Vagina (tissue), 2 donors: ENCODE results near the gene F12. TPM values are rescaled to one million over a fixed set of nuclear protein-coding genes. Genes with fewer than 3 reads are reported as not detected.

Experiments used
- DNase-seq, 2 donors: peaks; one replicate each; pipeline ENCODE4 v3.0.0-alpha.2; 2017; ENCODE audit errors: extremely low spot score in 2 of 2
- H3K27ac ChIP-seq: fragments of 200-600 bp; sonication (generic); one replicate; pipeline ENCODE4 v1.5.1; 2019
- H3K27me3 ChIP-seq: fragments of 200-600 bp; sonication (generic); one replicate; pipeline ENCODE4 v1.5.1; 2019
- H3K36me3 ChIP-seq, 2 donors: fragments of 200-600 bp; sonication (generic); one replicate each; pipeline ENCODE4 v1.5.1; 2017 to 2019
- H3K4me1 ChIP-seq: fragments of 200-600 bp; sonication (generic); one replicate; pipeline ENCODE4 v1.5.1; 2019
- H3K4me3 ChIP-seq, 2 donors: fragments of 200-600 bp; sonication (generic); 1 replicate in 1 of 2; 2 replicates in 1 of 2; pipeline ENCODE4 v1.5.1; 2016 to 2019
- H3K9me3 ChIP-seq: fragments of 200-600 bp; sonication (generic); one replicate; pipeline ENCODE4 v1.5.1; 2019
- POLR2A ChIP-seq, 2 donors: fragments of 450-650 bp; IDR thresholded peaks; one replicate each; pipeline ENCODE4 v1.6.1; 2017; ENCODE audit warnings: antibody characterized with exemption in 2 of 2, mild to moderate bottlenecking in 2 of 2, moderate library complexity in 2 of 2
- POLR2AphosphoS5 ChIP-seq, 2 donors: sonication (generic); formaldehyde crosslinking; IDR thresholded peaks; one replicate each; pipeline ENCODE4 v1.9.0; 2017; ENCODE audit warnings: antibody characterized with exemption in 2 of 2, mild to moderate bottlenecking in 2 of 2, low read depth in 1 of 2; ENCODE audit not compliant: insufficient read depth in 1 of 2
- intact Hi-C: fragments of 100-400 bp; cut with DNase I; formaldehyde crosslinking; loops from one replicate; pipeline ENCODE4 v1.15.1; 2023
- total RNA-seq: library from RNA; depleted of rRNA; stranded (reverse); fragments of >200 nt; gene quantifications from one replicate; pipeline ENCODE4 v1.2.3, GENCODE V29; 2016
- TF ChIP-seq, protein P1 (sequence below), 3 experiments: fragments of 450-650 bp in 2 of 3; fragments of 200-600 bp in 1 of 3; sonication (generic) in 1 of 3; IDR thresholded peaks; one replicate each; pipeline ENCODE4 v1.5.1; 2017 to 2019; ENCODE audit warnings: antibody characterized with exemption in 3 of 3, mild to moderate bottlenecking in 2 of 3, moderate library complexity in 2 of 3

F12 gene
- total RNA-seq, 1 donor from 2014 or later: 5.2 TPM

DNA sequence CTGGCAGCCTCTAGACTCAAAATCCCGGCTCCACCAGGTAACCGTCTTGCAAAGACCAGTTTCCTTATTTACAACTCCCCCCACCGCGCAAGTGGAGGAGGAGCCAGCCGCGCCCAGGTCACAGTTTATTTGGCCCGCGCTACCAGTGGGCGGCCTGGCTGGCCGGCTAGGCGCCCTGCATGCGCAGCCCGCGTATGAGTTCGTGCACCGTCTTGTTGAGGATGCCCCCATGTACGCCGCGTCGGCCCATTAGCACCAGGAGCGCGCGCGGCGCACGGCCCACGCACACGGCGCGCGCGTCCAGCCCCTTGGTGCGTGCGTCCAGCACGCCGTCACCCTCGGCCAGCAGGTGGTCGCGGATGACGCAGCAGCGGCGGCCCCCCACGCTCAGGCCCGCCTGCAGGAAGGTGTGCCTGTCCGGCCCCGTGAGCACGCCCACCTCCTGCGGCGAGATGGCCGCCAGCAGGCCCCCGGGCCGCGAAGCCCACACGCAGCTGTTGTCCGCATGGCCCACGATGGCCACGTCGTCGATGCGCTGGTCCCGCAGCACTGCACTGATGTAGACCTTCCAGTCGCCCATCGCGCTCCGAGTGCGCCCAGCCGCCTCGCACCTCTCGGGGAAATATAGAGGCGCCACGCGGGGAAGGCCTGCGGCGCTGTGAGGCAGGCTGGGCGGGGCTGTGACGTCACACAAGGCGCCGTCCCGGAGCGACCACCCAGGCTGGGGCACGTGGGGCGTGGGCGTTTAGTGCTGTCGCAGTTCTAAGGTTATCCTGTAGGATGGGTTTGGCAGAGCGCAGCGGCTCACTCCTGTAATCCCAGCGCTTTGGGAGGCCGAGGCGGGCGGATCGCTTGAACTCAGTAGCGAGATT lies 9.1 kb downstream of the F12 start, which contains the start of gene PFN3:
PFN3 (minus strand) TSS at position 665 of the 872 bp plus-strand sequence; CDS start at position 580, 85 bp downstream.
- no peak within 1 kb of the TSS for H3K4me3 ChIP-seq

DNA sequence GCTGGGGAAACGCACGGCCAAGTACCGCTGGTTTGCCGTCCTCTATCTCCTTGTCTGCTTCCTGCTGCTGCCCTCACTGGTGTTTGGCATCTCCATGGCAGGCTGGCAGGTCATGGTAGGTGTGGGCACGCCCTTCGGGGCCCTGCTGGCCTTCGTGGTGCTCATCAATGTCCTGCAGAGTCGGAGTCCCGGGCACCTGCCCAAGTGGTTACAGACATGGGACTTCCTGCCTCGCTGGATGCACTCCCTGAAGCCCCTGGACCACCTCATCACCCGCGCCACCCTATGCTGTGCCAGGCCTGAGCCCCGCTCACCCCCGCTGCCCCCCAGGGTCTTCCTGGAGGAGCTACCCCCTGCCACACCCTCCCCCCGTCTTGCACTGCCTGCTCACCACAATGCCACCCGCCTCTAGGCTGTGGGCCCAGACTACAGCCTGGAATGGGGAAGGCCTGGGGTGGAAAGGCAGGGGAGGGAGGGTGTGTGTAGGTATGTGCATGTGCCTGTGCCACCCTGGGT lies 11.4 kb downstream of the F12 start:
- Histone ChIP-seq H3K4me3 (no peak overlapping the region), H3K36me3 (no peaks in the 10 kb centered on the region), H3K27ac (no peak overlapping the region), H3K9me3 (no peaks in the 10 kb centered on the region), H3K4me1 (peaks cover 21% of the 10 kb centered on the region), H3K27me3 (peaks cover 11% of the 10 kb centered on the region)
- no peak for TF ChIP-seq POLR2A (IDR thresholded peaks at IDR 0.05)
- TF ChIP-seq, protein P1, sequence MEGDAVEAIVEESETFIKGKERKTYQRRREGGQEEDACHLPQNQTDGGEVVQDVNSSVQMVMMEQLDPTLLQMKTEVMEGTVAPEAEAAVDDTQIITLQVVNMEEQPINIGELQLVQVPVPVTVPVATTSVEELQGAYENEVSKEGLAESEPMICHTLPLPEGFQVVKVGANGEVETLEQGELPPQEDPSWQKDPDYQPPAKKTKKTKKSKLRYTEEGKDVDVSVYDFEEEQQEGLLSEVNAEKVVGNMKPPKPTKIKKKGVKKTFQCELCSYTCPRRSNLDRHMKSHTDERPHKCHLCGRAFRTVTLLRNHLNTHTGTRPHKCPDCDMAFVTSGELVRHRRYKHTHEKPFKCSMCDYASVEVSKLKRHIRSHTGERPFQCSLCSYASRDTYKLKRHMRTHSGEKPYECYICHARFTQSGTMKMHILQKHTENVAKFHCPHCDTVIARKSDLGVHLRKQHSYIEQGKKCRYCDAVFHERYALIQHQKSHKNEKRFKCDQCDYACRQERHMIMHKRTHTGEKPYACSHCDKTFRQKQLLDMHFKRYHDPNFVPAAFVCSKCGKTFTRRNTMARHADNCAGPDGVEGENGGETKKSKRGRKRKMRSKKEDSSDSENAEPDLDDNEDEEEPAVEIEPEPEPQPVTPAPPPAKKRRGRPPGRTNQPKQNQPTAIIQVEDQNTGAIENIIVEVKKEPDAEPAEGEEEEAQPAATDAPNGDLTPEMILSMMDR (IDR thresholded peaks at IDR 0.05): no peak
- TF ChIP-seq POLR2AphosphoS5 (IDR thresholded peaks at IDR 0.05; ENCODE audit: insufficient read depth in 1 of 2, low read depth in 1 of 2): no peak
- no peak for DNase-seq
- intact Hi-C loops: no loop called here

More for the DNA sequence above, 9.1 kb downstream of the F12 start, which contains the start of gene PFN3:
- intact Hi-C loops: no loop called here
- H3K4me1 ChIP-seq: peaks cover 43% of the 10 kb centered on the region
- no peak for DNase-seq
- peaks cover 17% of the 10 kb centered on the region for H3K27me3 ChIP-seq
- H3K27ac ChIP-seq: no peak within 1 kb of the TSS
- no peaks in the 10 kb centered on the region for H3K9me3 ChIP-seq
- no peak for TF ChIP-seq POLR2AphosphoS5 (IDR thresholded peaks at IDR 0.05; ENCODE audit: insufficient read depth in 1 of 2, low read depth in 1 of 2)
- TF ChIP-seq, protein P1 (IDR thresholded peaks at IDR 0.05): no peak
- TF ChIP-seq POLR2A (IDR thresholded peaks at IDR 0.05): no peak
- H3K36me3 ChIP-seq: no peaks in the 10 kb centered on the region

DNA sequence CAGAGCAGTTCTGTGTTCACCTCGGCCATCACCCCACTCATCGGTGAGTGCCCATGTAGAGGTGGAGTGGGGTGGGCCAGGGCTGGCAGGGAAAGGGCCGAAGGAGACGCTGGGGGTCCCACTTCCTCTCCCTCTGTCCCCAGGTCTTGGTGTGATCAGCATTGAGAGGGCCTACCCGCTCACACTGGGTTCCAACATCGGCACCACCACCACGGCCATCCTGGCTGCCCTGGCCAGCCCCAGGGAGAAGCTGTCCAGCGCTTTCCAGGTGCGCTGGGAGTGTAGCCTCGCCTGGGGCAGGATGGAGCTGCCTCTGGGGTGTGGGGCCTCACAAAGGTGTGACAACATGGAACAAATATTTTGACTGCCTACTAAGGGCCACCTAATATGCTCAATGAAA lies 12.6 kb downstream of the F12 start:
- Histone ChIP-seq H3K27me3 (peaks cover 11% of the 10 kb centered on the region), H3K27ac (no peak overlapping the region), H3K9me3 (no peaks in the 10 kb centered on the region), H3K4me3 (no peak overlapping the region), H3K4me1 (peaks cover 11% of the 10 kb centered on the region), H3K36me3 (no peaks in the 10 kb centered on the region)
- TF ChIP-seq, protein P1 (IDR thresholded peaks at IDR 0.05): no peak
- TF ChIP-seq POLR2AphosphoS5 (IDR thresholded peaks at IDR 0.05; ENCODE audit: insufficient read depth in 1 of 2, low read depth in 1 of 2): no peak
- TF ChIP-seq POLR2A (IDR thresholded peaks at IDR 0.05): no peak
- no peak for DNase-seq
- intact Hi-C loops: no loop called here

DNA sequence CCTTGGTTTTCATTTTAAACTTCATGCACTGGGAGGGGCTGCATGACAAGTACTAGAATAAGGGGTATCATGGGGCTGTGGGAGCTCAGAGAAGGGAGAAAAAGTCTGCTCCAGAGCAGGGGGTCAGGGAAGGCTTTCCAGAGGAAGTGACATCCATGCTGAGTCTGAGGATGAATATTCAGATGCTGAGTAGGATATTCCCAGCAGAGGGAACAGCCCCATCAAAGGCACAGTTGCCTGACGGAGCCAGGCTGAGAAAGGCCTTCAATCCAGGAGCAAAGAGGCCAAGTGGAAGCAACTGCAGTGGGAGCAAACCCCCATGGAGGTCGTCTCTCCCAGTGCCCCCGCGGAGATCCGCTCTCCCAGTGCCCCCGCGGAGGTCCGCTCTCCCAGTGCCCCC lies 13.3 kb downstream of the F12 start:
- DNase-seq: no peak
- Histone ChIP-seq H3K4me3 (no peak overlapping the region), H3K9me3 (no peaks in the 10 kb centered on the region), H3K4me1 (peaks cover 11% of the 10 kb centered on the region), H3K27ac (no peak overlapping the region), H3K27me3 (peaks cover 11% of the 10 kb centered on the region), H3K36me3 (no peaks in the 10 kb centered on the region)
- intact Hi-C loops: no loop called here
- TF ChIP-seq, protein P1 (IDR thresholded peaks at IDR 0.05): no peak
- TF ChIP-seq POLR2AphosphoS5 (IDR thresholded peaks at IDR 0.05; ENCODE audit: insufficient read depth in 1 of 2, low read depth in 1 of 2) (no peak), POLR2A (IDR thresholded peaks at IDR 0.05) (no peak)

DNA sequence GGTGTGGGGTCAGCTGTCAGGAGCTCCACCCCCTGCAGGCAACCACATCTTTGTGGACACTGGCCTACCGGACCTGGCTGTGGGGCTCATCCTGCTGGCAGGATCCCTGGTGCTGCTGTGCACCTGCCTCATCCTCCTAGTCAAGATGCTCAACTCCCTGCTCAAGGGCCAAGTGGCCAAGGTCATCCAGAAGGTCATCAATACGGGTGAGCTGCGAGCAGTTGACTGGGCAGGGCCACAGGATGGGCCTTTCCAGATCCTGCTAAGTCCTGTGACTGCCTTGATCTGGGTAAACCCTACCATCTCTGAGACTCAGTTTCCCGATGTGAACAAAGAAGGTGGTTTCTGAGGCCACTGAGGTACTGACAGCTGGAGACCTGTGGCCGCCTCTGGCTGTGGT lies 15.4 kb downstream of the F12 start:
- no peak for DNase-seq
- Histone ChIP-seq H3K36me3 (no peaks in the 10 kb centered on the region), H3K4me1 (peaks cover 15% of the 10 kb centered on the region), H3K4me3 (no peak overlapping the region), H3K27ac (no peak overlapping the region), H3K9me3 (no peaks in the 10 kb centered on the region), H3K27me3 (no peaks in the 10 kb centered on the region)
- intact Hi-C loops: no loop called here
- TF ChIP-seq POLR2AphosphoS5 (IDR thresholded peaks at IDR 0.05; ENCODE audit: insufficient read depth in 1 of 2, low read depth in 1 of 2) (no peak), POLR2A (IDR thresholded peaks at IDR 0.05) (no peak)
- TF ChIP-seq, protein P1 (IDR thresholded peaks at IDR 0.05): no peak
